Measurements from ENCODE around the gene FGF8.

FGF8 gene

GRCh38 chr10:101777619-101778145 is 1.8 kb upstream of the FGF8 start:
- DNase-seq (ENCODE audit: low read depth), result no peak

GRCh38 chr10:101776161-101776817 is 375 bp upstream of the FGF8 start:
- DNase-seq (ENCODE audit: low read depth), result no peak
- TF ChIP-seq MYC (IDR thresholded peaks at IDR 0.05; ENCODE audit: low read depth, low read length), result no peak
- H3K4me3 ChIP-seq (ENCODE audit: low read depth, low read length), result no peak overlapping the region

More at GRCh38 chr10:101777619-101778145, 1.8 kb upstream of the FGF8 start:
- no peak overlapping the region for H3K4me3 ChIP-seq (ENCODE audit: low read depth, low read length)
- TF ChIP-seq, protein P1, sequence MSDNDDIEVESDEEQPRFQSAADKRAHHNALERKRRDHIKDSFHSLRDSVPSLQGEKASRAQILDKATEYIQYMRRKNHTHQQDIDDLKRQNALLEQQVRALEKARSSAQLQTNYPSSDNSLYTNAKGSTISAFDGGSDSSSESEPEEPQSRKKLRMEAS (IDR thresholded peaks at IDR 0.05; ENCODE audit: low read depth, low read length), result no peak
- TF ChIP-seq CTCF (IDR thresholded peaks at IDR 0.05; ENCODE audit: low read depth, low read length), result no peak

GRCh38 chr10:101774589-101775272 is 1.2 kb downstream of the FGF8 start:
- DNase-seq (ENCODE audit: low read depth), result no peak
- TF ChIP-seq MYC (IDR thresholded peaks at IDR 0.05; ENCODE audit: low read depth, low read length), result no peak
- no peak for TF ChIP-seq POLR2A (IDR thresholded peaks at IDR 0.05; ENCODE audit: extremely low read depth, insufficient read length)
- TF ChIP-seq, protein P1 (IDR thresholded peaks at IDR 0.05; ENCODE audit: low read depth, low read length), result no peak
- no peak overlapping the region for H3K4me3 ChIP-seq (ENCODE audit: low read depth, low read length)

DNA sequence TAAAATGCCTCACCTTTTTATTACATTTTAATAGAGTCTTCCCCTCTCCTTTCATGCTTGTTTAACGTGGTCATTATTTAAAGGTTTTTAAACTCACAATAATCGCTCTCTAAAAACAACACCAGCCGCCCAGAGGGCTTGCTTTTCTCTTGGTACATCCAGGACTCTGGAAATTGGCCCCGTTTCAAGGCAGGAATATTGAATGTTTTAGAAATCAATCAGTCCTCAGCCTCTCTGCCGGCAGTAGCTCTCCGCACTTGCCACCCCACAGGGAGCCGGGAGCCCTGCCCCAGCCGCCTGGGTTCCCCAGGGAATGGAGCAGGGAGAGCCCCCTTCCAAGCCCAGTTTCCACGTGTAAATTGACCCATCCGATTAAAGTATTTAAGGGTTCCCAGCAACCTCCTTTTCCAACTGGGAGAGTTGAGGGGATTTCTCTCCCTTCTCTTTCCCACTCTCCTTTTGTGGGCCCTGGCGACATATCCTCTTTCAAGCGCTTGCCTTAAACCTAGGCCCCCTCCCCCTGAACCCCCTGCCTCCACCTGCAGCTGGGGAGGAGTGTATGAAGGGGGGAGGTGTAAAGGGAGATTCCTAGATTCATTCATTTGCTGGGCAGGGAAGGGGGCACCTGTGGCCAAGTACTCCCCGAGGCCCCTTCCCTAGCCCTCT is 1.9 kb downstream of the FGF8 start:
- TF ChIP-seq POLR2A (IDR thresholded peaks at IDR 0.05; ENCODE audit: extremely low read depth, insufficient read length), result no peak
- no peak for TF ChIP-seq CTCF (IDR thresholded peaks at IDR 0.05; ENCODE audit: low read depth, low read length)
- no peak for TF ChIP-seq MYC (IDR thresholded peaks at IDR 0.05; ENCODE audit: low read depth, low read length)
- TF ChIP-seq, protein P1 (IDR thresholded peaks at IDR 0.05; ENCODE audit: low read depth, low read length), result no peak
- no peak overlapping the region for H3K4me3 ChIP-seq (ENCODE audit: low read depth, low read length)
- no peak for DNase-seq (ENCODE audit: low read depth)

- no peak for TF ChIP-seq POLR2A (IDR thresholded peaks at IDR 0.05; ENCODE audit: extremely low read depth, insufficient read length)
- TF ChIP-seq, protein P1 (IDR thresholded peaks at IDR 0.05; ENCODE audit: low read depth, low read length), result no peak
- TF ChIP-seq MYC (IDR thresholded peaks at IDR 0.05; ENCODE audit: low read depth, low read length), result no peak
- TF ChIP-seq CTCF (IDR thresholded peaks at IDR 0.05; ENCODE audit: low read depth, low read length), result no peak
- H3K4me3 ChIP-seq (ENCODE audit: low read depth, low read length), result no peak overlapping the region
- DNase-seq (ENCODE audit: low read depth), result no peak
Measured at GRCh38 chr10:101772895-101773761, 2.8 kb downstream of the FGF8 start.

GRCh38 chr10:101772017-101772894 is 3.7 kb downstream of the FGF8 start:
- TF ChIP-seq MYC (IDR thresholded peaks at IDR 0.05; ENCODE audit: low read depth, low read length), result no peak
- no peak for TF ChIP-seq POLR2A (IDR thresholded peaks at IDR 0.05; ENCODE audit: extremely low read depth, insufficient read length)
- TF ChIP-seq, protein P1 (IDR thresholded peaks at IDR 0.05; ENCODE audit: low read depth, low read length), result no peak
- no peak for TF ChIP-seq CTCF (IDR thresholded peaks at IDR 0.05; ENCODE audit: low read depth, low read length)
- DNase-seq (ENCODE audit: low read depth), result no peak
- H3K4me3 ChIP-seq (ENCODE audit: low read depth, low read length), result no peak overlapping the region

Data from NB4 (cell line).